NCI-H510A treated with DMSO at 0.1 percent for 48 hours (cell line): ENCODE measurements around the gene TANC1.

ENCODE experiments used
- DNase-seq: peaks from one replicate; lab custom pipeline; 2025; lab: John Stamatoyannopoulos, UW

TANC1 gene

GRCh38 chr2:159196393-159196925 is 228.0 kb downstream of the TANC1 start:
- DNase-seq = no peak

DNA sequence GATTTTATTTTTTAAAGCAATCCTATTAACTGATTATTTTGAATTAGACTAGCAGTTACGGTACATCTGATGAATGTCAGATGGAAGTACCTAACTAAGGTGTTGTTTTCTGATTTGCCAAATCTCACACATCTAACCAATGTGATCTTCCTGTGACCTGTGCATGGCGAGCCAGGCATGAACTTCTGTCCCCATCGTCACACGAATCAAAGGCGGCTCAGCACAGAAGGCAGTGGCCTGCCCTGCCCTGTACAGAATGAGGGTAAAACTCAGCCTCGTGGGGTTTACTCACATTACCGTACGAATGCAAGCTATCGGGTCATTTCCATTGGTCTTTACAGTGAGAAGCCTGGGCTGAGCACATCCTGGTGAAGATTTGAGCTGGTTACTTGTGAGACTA is 230.8 kb downstream of the TANC1 start:
- DNase-seq = no peak

DNA sequence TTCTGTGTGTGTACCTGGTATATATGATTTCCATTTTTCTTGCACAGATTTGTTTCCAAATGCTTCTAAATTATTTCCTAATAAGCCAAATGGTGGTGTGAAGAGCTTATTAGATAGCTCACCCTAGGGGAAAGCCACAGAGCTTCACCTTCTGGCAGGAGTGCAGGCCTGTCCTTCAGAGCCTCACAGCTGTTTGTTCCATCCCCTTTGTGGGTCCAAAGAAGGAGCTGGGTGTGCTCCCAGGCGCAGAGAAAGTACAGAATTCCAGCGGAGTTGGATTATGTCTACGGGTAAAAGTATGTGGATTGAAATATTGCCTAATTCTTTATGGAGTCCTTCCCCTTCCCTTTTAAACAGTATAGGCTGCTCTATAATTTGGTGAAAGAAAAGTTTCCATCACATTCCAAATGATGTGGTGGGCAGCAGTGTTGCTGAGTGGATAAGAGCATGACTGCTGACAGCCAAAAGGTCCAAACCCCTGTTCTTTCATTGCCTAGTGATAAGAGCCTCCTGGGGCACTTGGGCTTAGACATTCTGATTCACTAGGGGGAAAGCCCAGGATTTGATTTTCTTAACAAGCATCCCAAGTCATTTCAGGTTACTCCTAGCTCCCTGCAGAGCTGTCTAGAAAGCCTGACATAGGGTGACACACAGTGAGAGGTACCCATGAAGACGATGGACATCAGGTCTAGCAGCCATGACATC is 231.5 kb downstream of the TANC1 start:
- DNase-seq = no peak

GRCh38 chr2:159200498-159200897 is 232.1 kb downstream of the TANC1 start:
- DNase-seq = no peak

GRCh38 chr2:159201360-159202063 is 233.1 kb downstream of the TANC1 start:
- peak; percentile 9 for DNase-seq

DNA sequence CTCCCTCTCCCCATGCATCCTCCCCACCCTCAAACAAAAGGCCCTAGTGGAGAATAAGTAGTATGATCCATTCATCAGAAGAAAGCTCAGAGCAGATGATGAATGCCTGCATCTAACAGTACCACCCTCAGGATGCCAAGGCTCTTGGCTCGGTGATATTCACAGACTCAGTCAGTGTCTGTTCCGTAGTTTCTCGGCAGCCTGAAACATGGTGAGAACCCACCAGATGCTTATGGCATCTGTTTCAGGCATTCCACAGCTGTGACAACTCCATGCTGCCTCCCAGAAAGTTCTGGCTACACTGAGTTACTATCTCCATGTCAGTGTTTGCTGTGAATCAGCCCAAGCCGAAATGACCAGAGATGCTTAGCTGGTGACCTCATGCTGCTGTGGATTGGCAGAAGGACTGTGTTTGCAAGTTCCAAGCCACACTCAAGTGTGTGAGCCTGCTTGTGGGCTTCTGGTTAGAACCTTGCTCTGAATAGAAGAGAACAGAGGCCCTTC is 234.2 kb downstream of the TANC1 start:
- no peak for DNase-seq

DNA sequence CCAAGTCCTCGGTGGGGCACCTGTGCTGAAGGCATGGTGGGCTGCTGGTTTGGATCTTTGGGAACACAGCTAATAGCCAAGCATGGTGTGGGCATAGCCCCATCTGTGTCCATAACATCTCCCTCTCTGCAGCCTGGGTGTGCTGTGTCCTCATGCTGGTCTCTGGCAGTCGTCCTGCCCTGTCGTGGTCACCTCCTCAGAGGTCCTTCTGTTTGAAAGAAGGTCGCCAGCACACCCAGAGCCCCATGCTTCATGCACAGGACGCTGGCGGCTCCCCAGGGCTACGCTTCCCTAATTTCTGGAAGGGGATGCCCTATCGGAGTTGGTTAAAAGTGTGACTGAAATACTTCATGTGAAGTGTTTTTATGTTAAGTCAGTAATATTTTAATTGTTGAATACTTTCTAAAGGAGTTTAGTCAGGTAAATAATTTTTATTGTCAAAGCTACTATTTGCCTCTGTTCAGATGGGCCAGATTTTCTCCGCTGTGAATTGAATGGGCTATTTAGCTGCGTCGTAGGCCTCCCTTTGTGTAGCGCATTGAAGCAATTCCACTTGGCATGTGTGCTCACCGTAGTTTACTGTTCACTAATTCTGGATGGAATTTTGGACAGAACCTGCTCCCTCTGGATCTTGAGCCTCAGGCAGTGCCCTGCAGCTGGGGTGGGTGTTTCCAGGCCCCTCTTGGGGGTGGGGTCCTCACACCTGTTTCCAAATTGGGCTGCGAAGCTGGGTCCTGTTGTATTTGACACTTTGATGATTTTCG is 236.1 kb downstream of the TANC1 start:
- DNase-seq = no peak

- DNase-seq = no peak
Observed at GRCh38 chr2:159206736-159207380, 238.4 kb downstream of the TANC1 start.

- no peak for DNase-seq
Observed at GRCh38 chr2:159208438-159208837, 240.0 kb downstream of the TANC1 start.

DNA sequence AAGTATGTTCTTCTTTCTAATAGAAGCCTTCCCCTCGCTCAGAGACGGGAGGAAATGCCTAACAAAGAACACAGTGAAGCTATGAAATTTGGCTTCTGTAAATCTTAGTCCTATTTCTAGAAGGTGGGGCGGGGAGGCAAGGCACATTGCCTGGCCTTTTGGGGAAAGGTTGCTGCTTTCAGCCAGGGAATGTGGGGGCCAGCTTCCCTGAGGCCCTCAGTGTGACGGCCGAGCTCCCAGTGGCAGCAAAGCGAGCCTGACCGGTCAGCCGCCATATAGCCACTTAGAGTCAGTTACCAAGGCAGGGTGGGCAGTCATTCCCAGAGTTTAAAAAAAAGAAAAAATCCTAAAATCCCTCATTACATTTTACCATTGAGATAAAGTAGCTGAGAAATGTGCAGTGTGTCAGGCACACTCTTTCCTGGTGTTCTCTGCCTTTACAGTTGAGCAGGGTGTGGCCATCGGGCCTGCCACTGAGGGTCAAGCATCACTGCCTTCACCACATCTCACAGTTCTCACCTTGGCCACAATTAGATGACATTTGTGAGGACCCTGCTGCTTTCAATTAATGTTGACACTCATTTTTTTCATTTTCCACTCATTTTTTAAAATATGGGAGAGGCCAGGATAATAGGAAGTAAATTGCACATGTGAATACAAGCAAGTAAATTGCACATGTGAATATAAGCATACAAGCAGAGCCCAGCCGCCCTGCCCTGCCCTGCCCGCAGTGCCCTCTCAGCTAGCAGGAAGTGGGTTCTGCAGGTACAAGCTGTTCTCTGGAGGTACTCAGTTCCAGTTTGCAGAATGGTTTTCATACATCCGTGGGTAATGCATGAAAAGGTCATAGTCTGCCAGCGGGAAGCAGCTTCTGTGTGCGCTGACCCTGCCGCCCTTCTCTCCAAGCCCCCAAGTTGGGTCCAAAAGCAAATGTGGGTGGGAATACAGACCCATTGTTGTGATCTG is 241.2 kb downstream of the TANC1 start:
- DNase-seq = no peak

DNA sequence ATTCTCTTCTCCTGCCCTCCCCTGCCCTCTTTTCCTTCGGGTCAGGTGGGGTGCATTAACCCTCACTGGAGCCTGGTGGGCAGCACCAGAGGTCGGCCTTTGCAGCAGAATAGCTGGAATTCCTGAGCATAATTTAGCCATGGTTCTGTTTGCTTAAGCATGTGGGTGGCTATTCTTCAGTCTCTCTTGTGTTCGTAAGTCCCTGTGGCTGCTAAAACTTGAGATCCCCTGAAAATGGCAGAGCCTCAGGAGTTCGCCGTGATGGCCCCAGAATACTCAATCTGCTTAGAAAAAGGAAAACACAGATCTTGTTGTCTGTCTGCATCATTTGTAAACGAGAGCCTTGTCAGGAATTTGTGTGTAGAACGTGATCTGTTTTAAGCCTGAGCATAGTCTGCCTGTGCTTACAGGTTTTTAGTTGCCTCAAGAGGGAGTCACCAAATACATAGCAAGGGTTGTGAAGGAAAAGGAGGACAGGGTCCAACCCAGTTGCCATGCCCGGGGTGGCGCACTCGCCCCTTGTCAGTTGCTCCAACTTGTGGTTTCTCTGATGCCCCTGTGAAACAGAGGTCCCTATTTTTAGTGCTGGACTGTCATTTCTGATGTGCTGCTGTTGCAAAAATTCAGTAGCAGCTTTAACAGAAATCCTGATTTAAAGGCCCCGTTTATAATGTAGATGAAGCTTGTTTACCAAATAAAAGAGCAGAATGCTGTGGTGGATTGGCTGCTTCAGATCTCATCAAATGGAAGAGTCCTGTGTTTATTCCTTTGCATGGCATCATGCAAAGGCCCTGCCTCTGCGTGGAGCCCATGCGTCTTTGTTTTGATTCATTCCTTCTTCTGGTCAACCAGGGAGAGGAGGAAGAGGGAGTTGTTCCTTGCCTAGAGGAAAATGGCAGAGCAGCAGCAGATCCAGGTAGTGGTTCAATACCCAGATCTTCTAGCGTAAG is 243.3 kb downstream of the TANC1 start:
- DNase-seq = no peak

- no peak for DNase-seq
Observed at GRCh38 chr2:159213296-159213695, 244.9 kb downstream of the TANC1 start.

GRCh38 chr2:159214325-159214865 is 246.0 kb downstream of the TANC1 start:
- no peak for DNase-seq

DNA sequence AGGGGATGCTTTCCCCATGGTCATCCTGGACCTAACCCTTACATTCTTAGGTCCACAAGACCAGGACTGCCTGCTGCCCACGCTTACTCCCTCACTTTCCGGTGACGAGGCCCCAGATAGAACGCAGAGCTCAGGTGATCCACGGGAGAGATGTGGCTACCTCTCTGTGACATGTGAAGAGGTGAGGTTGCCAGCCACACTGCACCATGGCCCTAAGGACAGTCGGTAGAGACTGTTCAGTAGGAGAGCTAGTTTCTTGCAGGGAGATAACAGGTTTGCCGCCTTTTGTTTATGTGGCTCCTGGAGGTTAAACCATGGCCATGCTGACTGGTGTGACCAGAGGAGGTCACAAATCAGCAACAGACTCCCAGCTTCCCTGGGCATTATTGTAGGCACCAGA is 246.7 kb downstream of the TANC1 start:
- DNase-seq = no peak

GRCh38 chr2:159217676-159218075 is 249.2 kb downstream of the TANC1 start:
- no peak for DNase-seq

DNA sequence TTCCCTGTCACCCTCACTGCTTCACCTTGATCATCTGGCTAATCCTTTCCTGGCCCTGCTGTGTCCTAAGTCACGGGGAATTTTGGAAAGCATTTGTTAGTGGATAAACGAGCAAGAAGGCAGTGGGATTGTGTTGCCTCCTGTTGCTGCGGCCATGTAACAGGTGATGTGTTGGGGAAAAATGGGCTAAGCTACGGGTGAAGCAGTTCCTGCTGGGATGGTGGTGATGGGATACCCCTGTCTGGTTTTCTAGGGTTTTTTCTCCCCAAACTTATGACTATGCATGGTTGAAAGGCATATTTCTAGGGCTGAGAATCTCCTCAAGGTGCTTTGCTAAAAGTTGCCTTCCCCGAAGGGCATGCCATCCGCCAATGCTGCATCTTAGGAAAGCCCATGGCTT is 249.9 kb downstream of the TANC1 start:
- DNase-seq = no peak

DNA sequence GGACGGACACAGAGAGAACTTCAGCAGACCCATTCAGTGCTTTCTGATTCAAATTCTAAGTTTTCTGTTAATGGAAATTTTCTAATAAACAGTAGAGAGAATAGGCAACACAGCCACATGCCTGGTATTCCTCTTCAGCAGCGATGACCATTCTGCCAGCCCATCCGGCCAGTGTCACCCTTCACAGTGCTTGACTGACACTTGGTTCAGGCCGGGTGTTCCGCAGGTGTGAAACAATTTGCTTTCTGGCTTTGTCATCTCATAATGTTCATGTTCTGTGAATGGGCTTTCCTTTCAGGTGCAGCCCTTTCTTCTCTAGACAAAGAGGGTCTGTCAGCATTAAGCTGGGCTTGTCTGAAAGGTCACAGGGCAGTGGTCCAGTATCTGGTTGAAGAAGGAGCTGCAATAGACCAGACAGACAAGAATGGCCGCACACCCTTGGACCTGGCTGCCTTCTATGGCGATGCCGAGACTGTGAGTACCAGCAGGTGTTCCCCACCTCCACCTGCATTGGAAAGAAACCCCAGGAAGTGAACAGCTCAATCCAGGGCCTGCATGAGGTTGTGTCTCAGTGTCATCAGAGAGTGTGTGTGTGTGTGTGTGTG is 251.1 kb downstream of the TANC1 start:
- DNase-seq = no peak

DNA sequence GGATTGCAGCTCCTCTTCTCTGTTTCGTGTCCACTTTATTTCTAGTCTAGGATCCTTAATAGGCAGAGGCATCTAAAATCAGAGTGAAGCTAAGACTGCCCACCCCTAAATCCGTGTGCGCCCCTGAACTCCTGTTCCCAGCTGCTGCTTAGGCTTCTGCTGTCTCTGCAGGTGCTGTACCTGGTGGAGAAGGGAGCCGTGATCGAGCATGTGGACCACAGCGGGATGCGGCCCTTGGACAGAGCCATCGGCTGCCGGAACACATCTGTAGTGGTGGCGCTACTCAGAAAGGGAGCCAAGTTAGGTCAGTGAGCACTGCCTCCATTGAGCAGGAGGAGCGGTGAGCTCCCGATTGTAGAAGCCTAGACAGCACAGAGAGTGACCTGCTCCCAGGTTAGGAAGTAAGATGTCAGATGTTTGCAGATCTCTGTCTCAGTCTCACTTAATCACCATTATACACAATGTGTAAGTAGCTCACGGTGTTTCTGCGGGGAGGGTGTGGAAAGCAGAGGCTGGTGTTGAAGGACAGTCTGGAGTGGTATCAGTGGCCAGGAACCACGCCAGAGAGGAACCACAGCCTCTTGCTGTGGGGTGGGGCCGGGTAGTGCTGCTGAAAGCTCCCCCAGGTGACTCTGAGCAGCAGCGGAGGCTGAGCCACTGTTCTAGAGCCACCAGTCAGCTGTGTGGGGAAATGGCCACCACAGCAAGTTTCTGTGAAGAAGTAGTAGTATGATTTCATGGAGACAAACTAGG is 255.8 kb downstream of the TANC1 start:
- no peak for DNase-seq
